Heart left ventricle (tissue), 13 donors: ENCODE measurements around the gene GABBR2.

Experiments
- CTCF ChIP-seq, 12 donors: fragments of 200-600 bp; sonication (generic) in 4 of 12; IDR thresholded peaks; one replicate each; pipeline versions ENCODE4 v1.5.0 to v1.8.0; 2018 to 2022; ENCODE audit warnings: antibody characterized with exemption in 12 of 12, mild to moderate bottlenecking in 5 of 12
- POLR2A ChIP-seq, 2 donors: fragments of 450-650 bp; IDR thresholded peaks; one replicate each; pipeline ENCODE4 v1.6.1; 2017; ENCODE audit warnings: antibody characterized with exemption in 2 of 2, mild to moderate bottlenecking in 2 of 2, moderate library complexity in 2 of 2
- donor health status: ischemic (EF 13 %, LVEDD 7.1; RV severe dilation, severe dysfunction).
- donor health status: DM: no; HTN: yes; CAD: no.
- donor health status: DM: no; HTN: no; CAD: no.
- donor health status: ischemic (EF 25% LVEDD 6.9; RV normal size, moderate dysfunction).
- donor health status: ischemic (EF 25% LVEDD 5.7; RV mildly dilated, moderate dysfunction).
- donor health status: ischemic (EF 35%, LVEDD 5.7; RV mildly dilated, moderate dysfunction).
- donor health status: nonischemic (EF 11% LVEDD 7.7; RV severe dilation, severe dysfunction).
- donor health status: DM: yes; HTN: yes; CAD: no.
- donor health status: PGD.
- donor health status: ischemic (EF 29% LVEDD 5.4; RV normal size, mild dysfunction).
- donor health status: nonischemic (EF 23%, LVEDD 6.1; RV moderate dilation, normal function).

GRCh38 chr9:98255061-98255577 lies 453.6 kb downstream of the GABBR2 start:
- TF ChIP-seq CTCF (IDR thresholded peaks at IDR 0.05), result no peak
- TF ChIP-seq POLR2A (IDR thresholded peaks at IDR 0.05), result no peak
